CD14-positive monocyte (primary cell): ENCODE measurements around the gene KLHL9. TPM values are rescaled to one million over a fixed set of nuclear protein-coding genes. Genes with fewer than 3 reads are reported as not detected.
A peak's percentile ranks its signal among the peaks of the same experiment; 100 is the strongest.

Experiments used
- DNase-seq, 3 donors: peaks; one replicate each; pipeline ENCODE4 v3.0.0-alpha.2; 2011 to 2022
- H2AFZ ChIP-seq: 2 replicates; pipeline ENCODE4 v1.6.0; 2012; ENCODE audit warnings: mild to moderate bottlenecking, low read depth, low read length, inconsistent platforms; ENCODE audit not compliant: insufficient read depth, poor library complexity, severe bottlenecking
- H3K27ac ChIP-seq, 2 donors: 1 replicate in 1 of 2; 2 replicates in 1 of 2; pipeline ENCODE4 v1.5.1; 2012 to 2013; ENCODE audit warnings: low read length in 2 of 2, control low read depth in 1 of 2, inconsistent platforms in 1 of 2, low read depth in 1 of 2, mild to moderate bottlenecking in 1 of 2
- H3K27me3 ChIP-seq, 2 donors: one replicate each; pipeline versions ENCODE4 v1.6.0 to v1.6.1; 2011 to 2013; ENCODE audit warnings: low read length in 2 of 2; ENCODE audit not compliant: control insufficient read depth in 2 of 2, insufficient read depth in 2 of 2
- H3K36me3 ChIP-seq, 2 donors: replicated peaks in 1 of 2; 1 replicate in 1 of 2; 2 replicates in 1 of 2; pipeline versions ENCODE4 v1.5.1 to v1.6.1; 2012 to 2013; ENCODE audit warnings: low read length in 2 of 2, control low read depth in 1 of 2, inconsistent platforms in 1 of 2, mild to moderate bottlenecking in 1 of 2; ENCODE audit not compliant: insufficient read depth in 2 of 2, control insufficient read depth in 1 of 2
- H3K4me1 ChIP-seq, 2 donors: 1 replicate in 1 of 2; 2 replicates in 1 of 2; pipeline versions ENCODE4 v1.5.1 to v1.6.1; 2012 to 2013; ENCODE audit warnings: low read length in 2 of 2, control low read depth in 1 of 2, inconsistent platforms in 1 of 2, mild to moderate bottlenecking in 1 of 2, moderate library complexity in 1 of 2; ENCODE audit not compliant: insufficient read depth in 2 of 2, control insufficient read depth in 1 of 2
- H3K4me2 ChIP-seq: replicated peaks from 2 replicates; pipeline ENCODE3; 2012; ENCODE audit warnings: low read length, moderate library complexity, mild to moderate bottlenecking; ENCODE audit not compliant: poor library complexity, severe bottlenecking; ENCODE audit errors: extremely low read depth
- H3K4me3 ChIP-seq, 3 experiments: fragments of 200-600 bp in 1 of 3; sonication (generic) in 1 of 3; replicated peaks in 1 of 3; 1 replicate in 2 of 3; 2 replicates in 1 of 3; pipeline ENCODE4 v1.5.1; 2011 to 2013; ENCODE audit warnings: low read length in 3 of 3, mild to moderate bottlenecking in 3 of 3, control low read depth in 2 of 3, low read depth in 2 of 3, inconsistent platforms in 1 of 3, moderate library complexity in 1 of 3
- H3K79me2 ChIP-seq: 2 replicates; pipeline ENCODE4 v1.6.0; 2012; ENCODE audit warnings: mild to moderate bottlenecking, control low read depth, inconsistent platforms, low read length, moderate library complexity; ENCODE audit not compliant: insufficient read depth
- H3K9ac ChIP-seq: 2 replicates; pipeline ENCODE4 v1.6.0; 2017; ENCODE audit warnings: low read length, mild to moderate bottlenecking; ENCODE audit not compliant: insufficient read depth, poor library complexity, severe bottlenecking
- H3K9me3 ChIP-seq, 2 donors: replicated peaks in 1 of 2; 1 replicate in 1 of 2; 2 replicates in 1 of 2; pipeline versions ENCODE4 v1.5.1 to v1.6.1; 2012 to 2013; ENCODE audit warnings: low read length in 2 of 2, control low read depth in 1 of 2; ENCODE audit not compliant: control insufficient read depth in 1 of 2, insufficient read depth in 1 of 2
- H4K20me1 ChIP-seq: 2 replicates; pipeline ENCODE4 v1.6.0; 2012; ENCODE audit warnings: mild to moderate bottlenecking, low read length, control low read depth, moderate library complexity; ENCODE audit not compliant: insufficient read depth
- H3K27ac Mint-ChIP-seq, 7 donors: one replicate each; pipeline ENCODE4 v1.8.0; 2020; ENCODE audit warnings: mild to moderate bottlenecking in 7 of 7, mixed read lengths in 7 of 7, moderate library complexity in 6 of 7, inconsistent platforms in 2 of 7
- H3K27me3 Mint-ChIP-seq, 3 donors: one replicate each; pipeline ENCODE4 v1.8.0; 2021 to 2022; ENCODE audit warnings: low read depth in 3 of 3, mild to moderate bottlenecking in 3 of 3, mixed read lengths in 3 of 3, moderate library complexity in 3 of 3, inconsistent platforms in 1 of 3
- H3K36me3 Mint-ChIP-seq, 2 donors: one replicate each; pipeline ENCODE4 v1.8.0; 2020; ENCODE audit warnings: mixed read lengths in 2 of 2, inconsistent platforms in 1 of 2, mild to moderate bottlenecking in 1 of 2
- H3K4me1 Mint-ChIP-seq: one replicate; pipeline ENCODE4 v1.8.0; 2020; ENCODE audit warnings: mild to moderate bottlenecking, mixed read lengths
- H3K4me3 Mint-ChIP-seq, 2 donors: one replicate each; pipeline ENCODE4 v1.8.0; 2020; ENCODE audit warnings: mild to moderate bottlenecking in 2 of 2, mixed read lengths in 2 of 2, moderate library complexity in 1 of 2
- H3K9me3 Mint-ChIP-seq, 7 donors: one replicate each; pipeline ENCODE4 v1.8.0; 2020 to 2022; ENCODE audit warnings: mixed read lengths in 7 of 7, mild to moderate bottlenecking in 6 of 7, moderate library complexity in 6 of 7, inconsistent platforms in 2 of 7
- CTCF ChIP-seq: fragments of 200-600 bp; IDR thresholded peaks from one replicate; pipeline ENCODE4 v1.8.0; 2022; ENCODE audit warnings: antibody characterized with exemption, mild to moderate bottlenecking
- WGBS: methylation state at CpG from one replicate; pipeline ENCODE4 v1.1.5; 2013; ENCODE audit warnings: missing lambda C conversion rate; ENCODE audit not compliant: insufficient coverage; 5-methylcytosine and 5-hydroxymethylcytosine counted together
- intact Hi-C, 2 donors: fragments of 100-400 bp; cut with micrococcal nuclease; formaldehyde crosslinking; loops; one replicate each; pipeline versions ENCODE4 v1.15.0 to v1.15.1; 2023
- polyA plus RNA-seq, 3 donors: library from polyadenylated mRNA; depleted of rRNA in 1 of 3; unstranded in 2 of 3; stranded (reverse) in 1 of 3; fragments of 300-500 nt in 2 of 3; fragments of >200 nt in 1 of 3; fragmentation: Illumina TruSeq in 2 of 3; gene quantifications; 1 replicate in 2 of 3; 2 replicates in 1 of 3; pipeline ENCODE4 v1.2.3, GENCODE V29; 2012 to 2021

Gene KLHL9
- polyA plus RNA-seq, 3 donors, result 2.8 to 9.0 (median 7.7) TPM

GRCh38 chr9:21322911-21323461, 12.2 kb downstream of the KLHL9 start:
- H3K4me1 ChIP-seq, result no peaks in the 10 kb centered on the region
- no peaks in the 10 kb centered on the region for H3K9me3 ChIP-seq
- H3K27me3 ChIP-seq, result no peaks in the 10 kb centered on the region
- no peaks in the 10 kb centered on the region for H3K27me3 Mint-ChIP-seq
- 66% methylated on average over 5 of the region's 5 CpGs for WGBS
- H3K27ac ChIP-seq, result no peak overlapping the region
- H4K20me1 ChIP-seq, result peaks cover 53% of the 10 kb centered on the region
- H3K9ac ChIP-seq, result no peak overlapping the region
- peaks cover 0 to 3% (median 0%) of the 10 kb centered on the region in 7 donors for H3K9me3 Mint-ChIP-seq
- peaks cover 18% of the 10 kb centered on the region for H3K79me2 ChIP-seq
- intact Hi-C loops, result loop anchor here in 1 of 2 donors (10.0 kb wide), 3 partner anchors 68 to 132 kb away; no protein-coding TSS in a partner anchor
- DNase-seq, result no peak
- H3K36me3 Mint-ChIP-seq, result peaks cover 44 to 49% of the 10 kb centered on the region in 2 donors
- H2AFZ ChIP-seq, result no peak overlapping the region
- H3K4me2 ChIP-seq, result no peak overlapping the region
- peaks cover 20 to 55% of the 10 kb centered on the region in 2 donors for H3K36me3 ChIP-seq
- H3K4me3 ChIP-seq, result no peak overlapping the region
- no peak overlapping the region for H3K4me3 Mint-ChIP-seq
- TF ChIP-seq CTCF, result no peak
- peaks cover 28% of the 10 kb centered on the region for H3K4me1 Mint-ChIP-seq
- H3K27ac Mint-ChIP-seq, result no peak overlapping the region

DNA sequence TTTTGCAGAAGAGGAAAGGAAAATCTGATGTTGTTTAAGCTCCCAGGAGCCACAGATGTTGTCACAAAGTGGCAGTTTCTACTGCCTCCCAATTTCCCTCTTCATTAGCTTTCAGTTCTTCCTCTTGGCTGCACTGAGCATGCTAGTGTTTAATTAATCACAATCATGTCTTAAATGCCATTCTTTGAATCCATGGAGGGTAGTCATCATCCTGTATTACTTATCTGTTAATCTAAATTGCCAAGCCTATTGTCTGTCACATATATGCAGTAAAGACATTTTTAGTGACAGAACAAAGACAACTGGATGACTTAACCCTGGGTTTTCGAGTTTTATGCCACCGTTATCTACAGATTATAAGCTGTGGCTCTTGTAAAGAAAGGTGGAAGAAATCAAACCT, 14.7 kb downstream of the KLHL9 start:
- Histone ChIP-seq H3K36me3 (peaks cover 20 to 50% of the 10 kb centered on the region in 2 donors), H3K79me2 (peaks cover under 1% of the 10 kb centered on the region), H3K9me3 (no peaks in the 10 kb centered on the region), H3K4me3 (no peak overlapping the region), H3K4me2 (no peak overlapping the region), H3K27ac (no peak overlapping the region), H2AFZ (no peak overlapping the region), H3K9ac (no peak overlapping the region), H3K4me1 (no peaks in the 10 kb centered on the region), H4K20me1 (peaks cover 28% of the 10 kb centered on the region), H3K27me3 (peaks cover 0 to 7% of the 10 kb centered on the region in 2 donors)
- no peak for DNase-seq
- Mint-ChIP-seq H3K4me1 (peaks cover 21% of the 10 kb centered on the region), H3K27me3 (peaks cover 2 to 6% (median 3%) of the 10 kb centered on the region in 3 donors), H3K27ac (peak overlapping the region in 1 of 7 donors; percentile 55), H3K9me3 (peaks cover 0 to 3% (median 0%) of the 10 kb centered on the region in 7 donors), H3K4me3 (no peak overlapping the region), H3K36me3 (peaks cover 41% of the 10 kb centered on the region in 2 donors)
- intact Hi-C loops, result loop anchor here in 1 of 2 donors (10.0 kb wide), 3 partner anchors 66 to 134 kb away; no protein-coding TSS in a partner anchor
- no peak for TF ChIP-seq CTCF
- WGBS, result no CpG with 5 or more reads among the region's 2 CpGs
